Measurements from ENCODE around the gene CNBD2. TPM values are rescaled to one million over a fixed set of nuclear protein-coding genes. Genes with fewer than 3 reads are reported as not detected.
"Not testable (repeated sequence)": the region's sequence is repeated elsewhere in the genome, so short reads cannot be mapped to it uniquely, and the experiment has no call there.

Gene CNBD2
- total RNA-seq, 2 experiments from 2014 or later = 3.4 to 3.6 TPM

DNA sequence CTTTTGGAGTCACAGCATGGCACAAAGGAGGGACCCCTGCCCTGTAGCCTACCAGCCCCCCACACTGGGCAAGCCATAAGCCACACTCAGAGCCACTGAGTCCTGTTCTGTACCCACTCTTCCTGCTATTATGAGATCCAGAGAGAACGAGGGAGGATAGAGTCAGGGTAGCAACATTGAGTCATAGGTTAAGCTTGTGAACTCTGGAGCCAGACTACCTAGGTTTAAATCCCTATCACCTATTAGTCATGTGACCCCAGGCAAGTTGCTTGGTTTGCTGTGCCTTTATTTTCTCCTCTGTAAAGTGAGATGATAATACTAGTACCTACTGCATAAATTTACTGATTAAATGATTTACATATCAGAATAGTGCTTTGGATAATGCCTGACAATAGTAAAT lies 540 bp downstream of the CNBD2 start:
- POLR2A ChIA-PET = interaction anchor here (0.6 kb wide), 1 partner anchor 522 kb away, joined by 5 read pairs; no protein-coding TSS in a partner anchor
- CTCF ChIA-PET = no interaction called here

DNA sequence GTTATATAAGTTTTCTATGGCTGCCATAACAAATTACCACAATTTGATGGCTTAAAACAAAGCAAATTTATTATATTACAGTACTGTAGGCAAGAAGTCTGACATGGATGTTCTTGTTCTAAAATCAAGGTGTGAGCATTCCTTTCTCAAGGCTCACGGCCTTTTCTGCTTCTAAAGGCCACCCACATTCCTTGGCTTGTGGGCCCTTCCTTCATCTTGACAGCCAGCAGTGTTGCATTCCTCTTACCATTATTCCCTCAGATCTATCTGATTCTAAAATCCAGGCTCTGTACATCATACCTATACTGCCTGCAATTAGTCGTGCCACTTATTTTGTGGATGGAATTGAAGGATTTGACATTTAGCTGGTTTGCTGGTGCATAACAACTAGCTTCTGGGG lies 3.6 kb downstream of the CNBD2 start:
- POLR2A ChIA-PET = no interaction called here
- CTCF ChIA-PET = no interaction called here

DNA sequence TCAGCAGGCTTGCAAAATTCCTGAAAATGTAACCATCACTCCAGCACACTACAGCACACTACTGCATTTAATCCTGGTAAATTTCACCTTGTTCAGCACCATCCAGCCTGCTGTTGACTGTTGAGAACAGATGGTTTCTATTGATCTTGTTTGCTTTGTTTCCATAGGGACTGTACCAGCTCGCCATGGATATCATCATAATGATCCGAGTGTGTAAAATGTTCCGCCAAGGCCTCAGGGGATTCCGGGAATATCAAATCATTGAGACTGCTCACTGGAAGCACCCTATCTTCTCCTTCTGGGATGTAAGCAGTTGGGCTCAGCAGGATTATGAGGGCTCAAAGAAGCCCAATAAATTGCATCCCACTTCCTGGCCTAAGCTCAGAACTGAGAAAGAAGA lies 4.1 kb downstream of the CNBD2 start:
- ChIA-PET CTCF (no interaction called here), POLR2A (no interaction called here)

DNA sequence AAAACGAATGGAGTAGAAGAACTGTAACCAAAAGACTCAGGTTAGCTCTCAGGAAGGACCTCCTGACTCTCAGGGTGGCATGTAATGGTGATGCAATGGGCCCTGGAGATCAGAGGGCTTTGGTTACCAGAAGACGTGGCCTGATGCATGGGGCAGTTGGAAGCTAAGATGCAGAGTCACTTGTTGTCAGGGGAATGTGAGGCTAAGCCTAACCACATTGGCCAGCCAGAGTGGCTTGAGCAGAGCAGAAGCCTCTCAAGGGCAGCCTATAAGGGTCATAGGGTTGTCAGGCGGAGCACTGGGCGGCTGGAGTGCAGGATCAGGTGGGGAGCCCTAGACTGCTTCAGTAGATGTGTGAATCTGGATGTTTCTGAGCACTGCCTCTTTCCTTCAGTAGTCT lies 5.9 kb downstream of the CNBD2 start:
- ChIA-PET POLR2A (no interaction called here), CTCF (no interaction called here)

DNA sequence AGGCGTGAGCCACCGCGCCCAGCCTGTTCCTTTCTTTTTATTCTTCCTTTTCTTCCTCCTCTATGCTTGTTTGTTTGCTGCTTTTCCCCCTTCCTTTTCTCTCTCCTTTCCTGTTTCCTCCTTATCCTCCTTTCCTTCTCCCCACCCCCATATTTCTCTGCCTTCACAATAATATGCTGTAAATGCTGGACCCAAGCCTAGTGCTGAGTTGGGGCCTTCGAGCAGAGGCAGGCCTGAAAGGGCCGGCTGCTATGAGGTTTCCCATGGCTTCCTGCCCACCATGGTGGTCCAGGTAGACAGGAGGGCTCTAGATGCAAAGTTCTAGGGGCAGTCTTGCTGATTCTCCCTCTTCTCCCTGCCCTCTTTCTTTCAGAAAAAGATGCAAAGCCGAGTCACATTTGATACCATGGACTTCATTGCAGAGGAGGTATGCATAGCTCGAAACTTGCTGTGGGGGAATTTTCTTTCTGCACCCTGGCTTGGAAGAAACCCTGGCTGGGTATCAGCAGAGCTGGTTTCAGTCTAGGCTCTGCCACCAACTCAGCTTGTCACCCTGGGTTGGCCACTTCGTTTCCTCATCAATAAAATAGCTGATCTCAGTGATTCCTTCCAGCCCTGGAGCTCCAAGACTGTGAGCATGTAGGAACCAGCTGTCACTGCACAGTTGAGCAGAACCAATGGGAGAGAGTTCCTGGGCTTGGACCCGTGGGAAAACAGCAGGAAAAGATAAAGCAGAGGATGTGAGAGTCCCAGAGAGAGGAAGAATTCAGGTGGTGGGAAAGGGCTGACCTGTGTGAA lies 7.4 kb downstream of the CNBD2 start:
- CTCF ChIA-PET = interaction anchor here (0.6 kb wide), 1 partner anchor 24 kb away, joined by 3 read pairs; no protein-coding TSS in a partner anchor
- POLR2A ChIA-PET = no interaction called here

DNA sequence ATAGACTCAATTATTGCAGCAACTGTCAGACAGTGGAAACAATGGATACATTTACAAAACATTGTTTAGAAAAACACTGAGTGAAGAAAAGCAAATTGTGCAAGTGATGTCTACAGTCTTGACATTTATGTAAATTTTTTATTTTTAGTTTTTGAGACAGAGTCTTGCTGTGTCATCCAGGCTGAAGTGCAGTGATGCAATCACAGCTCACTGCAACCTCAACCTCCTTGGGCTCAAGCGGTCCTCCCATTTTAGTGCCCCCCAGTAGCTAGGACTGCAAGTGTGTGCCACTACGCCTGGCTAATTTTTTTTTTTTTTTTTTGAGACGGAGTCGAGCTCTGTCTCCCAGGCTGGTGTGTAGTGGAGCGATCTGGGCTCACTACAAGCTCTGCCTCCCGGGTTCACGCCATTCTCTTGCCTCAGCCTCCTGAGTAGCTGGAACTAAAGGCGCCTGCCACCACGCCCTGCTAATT lies 9.7 kb downstream of the CNBD2 start:
- CTCF ChIA-PET = no interaction called here
- POLR2A ChIA-PET = no interaction called here

DNA sequence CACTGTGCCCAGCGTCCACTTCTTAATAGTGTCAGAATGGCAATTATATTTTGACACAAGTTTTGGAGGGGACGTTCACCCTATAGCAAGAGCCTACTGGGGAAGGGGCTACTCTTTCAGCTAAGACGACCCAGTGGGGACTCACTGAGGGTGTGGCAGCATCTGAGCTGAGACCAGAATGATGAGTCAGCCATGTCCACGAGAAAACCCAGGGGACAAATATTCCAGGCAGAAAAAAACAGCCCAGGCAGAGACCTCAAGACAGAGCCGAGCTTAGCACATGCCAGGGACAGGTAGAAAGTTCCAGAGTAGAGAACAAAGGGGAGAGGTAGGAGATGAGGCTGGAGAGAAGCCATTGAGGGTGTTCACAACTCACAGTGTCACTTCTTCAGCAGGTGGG lies 11.2 kb downstream of the CNBD2 start:
- ChIA-PET CTCF (no interaction called here), POLR2A (no interaction called here)

DNA sequence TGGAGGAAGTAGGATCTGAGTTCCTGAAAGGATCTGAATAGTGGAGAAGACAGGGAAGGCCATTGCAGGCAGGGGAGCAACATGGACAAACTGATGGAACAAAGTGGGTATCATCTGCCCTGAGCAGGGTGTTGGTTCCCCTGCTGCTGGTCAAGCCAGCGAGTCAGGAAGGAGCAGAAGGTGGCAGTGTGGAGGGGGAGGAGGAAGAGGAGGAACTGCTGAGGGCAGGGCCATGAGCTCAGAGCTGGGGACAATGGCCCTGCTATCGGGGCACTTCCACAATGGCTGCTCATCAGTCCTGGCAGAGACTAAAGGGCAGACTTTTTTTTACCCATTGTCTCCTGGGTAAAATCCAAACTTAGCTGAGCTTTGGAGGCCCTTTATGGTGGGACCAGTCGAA lies 13.6 kb downstream of the CNBD2 start:
- ChIA-PET POLR2A (no interaction called here), CTCF (interaction anchor here (1.1 kb wide), 1 partner anchor 11 kb away, joined by 3 read pairs; no protein-coding TSS in a partner anchor)

DNA sequence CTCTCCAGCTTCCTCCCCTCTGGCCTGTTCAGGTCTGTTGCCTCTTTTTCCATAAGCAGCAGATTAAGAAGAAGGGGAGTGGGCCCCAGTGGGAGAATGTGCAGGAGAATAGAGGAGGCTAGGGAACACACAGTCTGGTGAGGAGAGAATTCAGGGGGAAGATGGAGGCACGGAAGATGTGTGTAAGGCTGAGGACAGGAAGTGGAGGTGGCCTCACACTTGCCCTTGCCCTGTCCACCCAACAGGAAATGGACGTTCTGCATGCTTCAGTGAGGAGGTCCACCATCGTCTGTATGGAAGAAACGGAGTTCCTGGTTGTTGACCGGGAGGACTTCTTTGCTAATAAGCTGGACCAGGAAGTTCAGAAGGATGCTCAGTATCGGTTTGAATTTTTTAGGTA lies 16.0 kb downstream of the CNBD2 start:
- ChIA-PET POLR2A (no interaction called here), CTCF (interaction anchor here (0.6 to 1.7 kb wide), 2 partner anchors 11 to 1715 kb away, joined by 3 to 5 read pairs; no protein-coding TSS in a partner anchor)

DNA sequence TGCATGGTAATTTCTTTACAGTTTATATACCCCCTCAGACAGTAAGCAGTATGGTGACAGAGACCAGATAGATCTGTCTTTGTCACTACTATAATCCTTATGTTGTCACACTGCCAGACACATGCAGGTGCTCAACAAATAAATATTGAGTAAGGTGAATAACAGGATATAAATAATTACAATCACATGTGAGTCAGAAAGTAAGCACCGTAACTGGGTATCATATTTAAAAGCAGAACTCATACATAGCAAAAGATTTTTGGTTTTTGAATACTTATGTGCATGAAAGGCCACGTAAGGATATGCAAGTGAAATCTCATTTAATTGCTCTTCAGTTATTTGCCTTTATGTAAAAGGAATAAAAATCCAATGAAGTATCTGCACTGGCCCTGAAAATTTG lies 17.4 kb downstream of the CNBD2 start:
- CTCF ChIA-PET = no interaction called here
- POLR2A ChIA-PET = no interaction called here

DNA sequence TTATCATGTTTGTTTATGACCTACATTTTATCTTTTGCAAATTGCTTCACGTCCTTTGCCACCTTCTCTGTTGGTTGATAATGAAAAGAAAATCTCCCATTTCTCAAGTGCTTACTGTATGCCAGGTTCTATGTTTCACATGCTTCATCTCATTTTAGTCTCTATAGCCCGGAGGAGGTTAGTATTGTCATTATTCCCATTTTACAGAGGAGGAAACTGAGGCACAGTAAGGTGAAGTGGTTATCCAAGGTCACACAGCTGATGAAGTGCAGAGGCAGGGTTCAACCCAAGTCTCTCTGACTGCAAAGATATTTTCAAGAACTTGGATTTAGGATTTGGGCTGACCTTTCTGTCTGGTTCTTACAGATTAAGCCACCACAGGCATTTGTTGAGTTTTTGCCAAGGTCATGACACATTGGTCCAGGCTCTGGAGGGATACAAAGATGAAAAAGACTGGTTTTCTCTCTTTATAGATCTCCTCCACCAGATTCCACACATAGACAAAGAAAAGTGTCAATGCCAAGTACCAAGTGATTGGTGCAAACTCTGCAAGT lies 20.6 kb downstream of the CNBD2 start:
- CTCF ChIA-PET = interaction anchor here (1.2 kb wide), 1 partner anchor 144 kb away, joined by 3 read pairs; no protein-coding TSS in a partner anchor
- POLR2A ChIA-PET = no interaction called here

DNA sequence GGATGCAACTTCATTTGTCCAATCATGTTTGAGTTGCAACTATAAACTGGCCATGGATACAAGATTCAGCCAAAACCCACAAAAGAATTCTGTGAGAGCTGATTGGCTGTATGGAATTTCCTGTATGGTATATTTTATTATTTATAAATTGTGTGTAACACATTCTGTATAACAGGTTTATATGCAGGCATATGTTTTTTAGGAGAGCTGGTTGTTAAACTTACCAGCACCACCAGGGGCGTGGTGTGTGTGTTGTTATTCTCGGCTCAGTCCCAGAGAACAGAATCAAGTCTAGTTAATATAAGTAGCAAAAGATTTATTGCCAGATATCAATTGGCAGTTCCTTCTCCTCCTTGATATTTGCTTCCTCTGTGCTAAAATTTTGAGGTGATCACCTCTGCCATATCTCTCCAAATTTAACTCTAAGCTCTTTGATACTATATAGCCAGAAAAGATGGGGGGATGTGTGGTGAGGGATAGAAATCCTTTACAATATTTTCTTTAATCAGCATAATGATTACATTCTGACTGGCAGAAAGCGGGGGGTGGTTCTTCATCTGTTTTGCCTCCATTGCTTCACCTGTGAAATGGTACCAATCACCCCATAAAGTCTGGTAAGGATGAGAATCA lies 22.9 kb downstream of the CNBD2 start:
- ChIA-PET POLR2A (interaction anchor here (0.6 kb wide), 1 partner anchor 138 kb away, joined by 3 read pairs; no protein-coding TSS in a partner anchor), CTCF (interaction anchor here (0.6 to 5.2 kb wide), 6 partner anchors 63 to 211 kb away, joined by 3 to 69 read pairs (median 4); no protein-coding TSS in a partner anchor)

DNA sequence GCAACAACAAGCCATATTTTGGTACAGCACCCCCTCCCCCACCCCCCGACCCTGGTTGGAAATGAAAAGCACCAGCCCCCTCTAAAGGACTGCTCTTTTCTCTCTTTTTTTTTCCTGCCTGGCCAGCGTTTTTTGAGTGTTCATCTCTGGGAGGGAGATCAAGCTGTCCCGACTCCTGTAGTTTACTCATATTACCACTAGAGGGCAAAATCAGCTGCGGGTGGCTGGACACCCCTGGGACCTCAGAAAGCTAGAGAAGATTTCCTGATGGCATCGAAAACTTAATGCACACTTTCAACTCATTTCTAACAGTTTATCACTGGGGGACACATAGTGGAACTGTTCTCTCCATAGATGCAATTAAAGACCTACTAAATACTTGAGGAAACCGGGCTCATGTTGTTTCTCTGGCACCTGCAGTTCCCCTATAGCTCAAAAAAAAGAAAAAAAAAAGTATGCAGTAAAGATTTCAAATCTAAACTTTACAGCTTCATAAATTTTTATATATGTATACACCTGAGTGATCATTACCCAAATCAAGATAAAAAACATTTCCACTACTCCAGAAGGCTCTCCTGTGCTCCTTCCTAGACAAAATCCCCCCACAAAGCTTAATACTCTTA lies 24.4 kb downstream of the CNBD2 start:
- ChIA-PET POLR2A (interaction anchor here (0.8 kb wide), 1 partner anchor 39 kb away, joined by 3 read pairs; no protein-coding TSS in a partner anchor), CTCF (interaction anchor here (0.6 to 5.2 kb wide), 23 partner anchors 11 to 1183 kb away, joined by 3 to 69 read pairs (median 4); partner anchors contain the start of gene SCAND1)

DNA sequence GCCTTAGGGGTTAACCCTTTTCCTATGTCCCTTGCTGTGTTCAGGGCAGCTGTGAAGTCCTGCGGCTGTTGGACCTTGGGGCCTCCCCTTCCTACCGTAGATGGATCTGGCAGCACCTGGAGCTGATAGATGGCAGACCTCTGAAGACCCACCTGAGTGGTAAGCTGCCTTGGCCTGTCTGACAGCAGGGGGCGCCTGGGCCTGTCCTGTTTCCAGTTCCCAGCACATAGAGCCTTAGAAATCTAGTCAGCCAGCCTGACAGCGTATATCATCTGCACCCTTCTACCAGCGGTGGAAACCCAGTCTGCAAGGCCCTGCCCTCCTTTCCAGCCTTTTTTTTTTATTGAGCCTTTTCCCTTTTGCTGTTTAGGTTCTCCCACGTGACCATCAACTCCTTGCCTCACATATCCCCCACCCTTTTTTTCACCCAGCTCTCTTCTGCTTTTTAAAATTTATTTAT lies 26.6 kb downstream of the CNBD2 start:
- ChIA-PET CTCF (interaction anchor here (0.5 to 5.2 kb wide), 10 partner anchors 11 to 396 kb away, joined by 3 to 69 read pairs (median 4); no protein-coding TSS in a partner anchor), POLR2A (interaction anchor here (0.7 kb wide), 1 partner anchor 263 kb away, joined by 3 read pairs; no protein-coding TSS in a partner anchor)

DNA sequence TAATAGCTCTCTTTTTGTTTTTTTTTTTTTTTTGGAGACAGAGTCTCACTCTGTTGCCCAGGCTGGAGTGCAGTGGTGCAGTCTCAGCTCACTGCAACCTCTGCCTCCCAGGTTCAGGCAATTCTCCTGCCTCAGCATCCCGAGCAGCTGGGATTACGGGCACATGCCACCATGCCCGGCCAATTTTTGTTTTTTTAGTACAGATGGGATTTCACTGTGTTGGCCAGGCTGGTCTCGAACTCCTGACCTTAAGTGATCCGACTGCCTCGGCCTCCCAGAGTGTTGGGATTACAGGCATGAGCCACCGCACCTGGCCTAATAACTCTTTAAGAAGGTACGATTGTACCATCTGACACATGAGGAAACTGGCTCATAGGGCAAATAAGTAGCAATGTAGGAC lies 28.1 kb downstream of the CNBD2 start:
- POLR2A ChIA-PET = interaction anchor here (0.6 kb wide), 1 partner anchor 67 kb away, joined by 3 read pairs; no protein-coding TSS in a partner anchor

DNA sequence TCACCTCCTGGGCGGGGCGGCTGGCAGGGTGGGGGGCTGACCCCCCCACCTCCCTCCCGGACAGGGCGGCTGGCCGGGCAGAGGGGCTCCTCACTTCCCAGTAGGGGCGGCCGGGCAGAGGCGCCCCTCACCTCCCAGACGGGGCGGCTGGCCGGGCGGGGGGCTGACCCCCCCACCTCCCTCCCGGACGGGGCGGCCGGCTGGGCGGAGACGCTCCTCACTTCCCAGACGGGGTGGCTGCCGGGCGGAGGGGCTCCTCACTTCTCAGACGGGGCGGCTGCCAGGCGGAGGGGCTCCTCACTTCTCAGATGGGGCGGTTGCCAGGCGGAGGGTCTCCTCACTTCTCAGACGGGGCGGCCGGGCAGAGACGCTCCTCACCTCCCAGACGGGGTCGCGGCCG lies 32.9 kb downstream of the CNBD2 start:
- POLR2A ChIA-PET, CTCF ChIA-PET: not testable (repeated sequence)

More for the DNA sequence above, 28.1 kb downstream of the CNBD2 start:
- CTCF ChIA-PET = interaction anchor here (0.5 to 5.2 kb wide), 2 partner anchors 142 to 294 kb away, joined by 3 to 69 read pairs; no protein-coding TSS in a partner anchor

DNA sequence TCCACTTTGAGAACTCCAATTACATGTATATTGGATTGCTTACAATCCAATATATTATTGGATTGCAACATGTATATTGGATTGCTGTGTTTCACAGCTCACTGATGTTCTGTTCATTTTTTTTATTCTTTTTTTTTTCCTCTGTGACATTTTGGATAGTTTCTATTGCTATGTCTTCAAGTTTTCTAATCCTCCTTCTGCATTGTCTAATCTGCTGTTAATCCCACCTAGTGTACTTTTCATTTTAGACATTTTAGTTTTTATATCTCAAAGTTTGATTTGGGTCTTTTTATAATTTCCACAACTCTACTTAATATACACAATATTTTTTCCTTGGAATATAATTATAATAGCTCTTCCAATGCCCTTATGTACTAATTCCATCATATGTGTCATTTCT lies 34.5 kb downstream of the CNBD2 start:
- ChIA-PET CTCF (interaction anchor here (0.6 kb wide), 1 partner anchor 236 kb away, joined by 3 read pairs; no protein-coding TSS in a partner anchor), POLR2A (no interaction called here)

DNA sequence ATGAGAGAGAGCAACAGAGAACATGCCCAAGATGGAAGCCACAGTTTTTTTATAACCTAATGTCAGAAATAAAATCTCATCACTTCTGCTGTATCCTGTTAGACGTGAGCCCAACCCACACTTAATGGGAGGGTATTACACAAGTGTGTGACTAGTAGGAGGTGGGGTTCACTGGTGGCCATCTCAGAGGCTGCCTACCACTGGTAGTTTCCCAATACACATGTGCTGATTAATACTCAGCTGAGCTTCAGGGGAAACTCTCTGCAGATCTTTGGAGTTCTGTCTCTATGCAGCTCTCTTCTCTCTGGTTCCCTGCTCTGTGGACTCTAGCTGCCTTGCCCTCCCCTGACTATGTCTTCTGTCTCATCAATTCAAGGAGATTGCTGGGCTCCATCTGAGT lies 35.7 kb downstream of the CNBD2 start:
- ChIA-PET POLR2A (no interaction called here), CTCF (no interaction called here)

DNA sequence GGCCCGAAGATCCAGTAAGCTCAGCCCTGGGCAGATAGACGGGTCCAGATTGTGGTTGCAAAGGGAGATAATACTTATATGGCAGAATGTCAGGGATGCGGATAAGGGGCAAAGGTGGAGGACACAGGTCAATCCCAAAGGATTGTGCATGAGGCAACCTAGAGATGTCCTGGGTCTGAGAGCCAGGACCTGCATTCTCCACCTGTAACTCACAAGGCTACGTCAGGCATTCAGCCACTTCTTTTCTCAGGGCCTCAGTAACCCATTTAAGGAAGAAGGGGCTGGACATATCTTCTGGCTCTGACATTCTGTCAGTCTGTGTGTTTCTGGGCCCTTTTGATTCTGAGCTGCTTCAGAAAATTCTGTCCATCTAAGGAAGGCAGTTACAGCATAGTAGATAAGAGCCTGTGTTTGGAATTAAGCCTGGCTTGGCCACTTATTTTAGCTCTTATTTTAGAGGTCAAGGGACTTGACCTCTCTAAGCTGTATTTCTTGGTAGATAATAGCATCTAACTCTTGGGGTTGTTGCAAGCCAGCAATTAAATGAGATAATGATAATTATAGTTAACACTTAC lies 40.2 kb downstream of the CNBD2 start:
- ChIA-PET CTCF (no interaction called here), POLR2A (no interaction called here)
